ENCODE measurements around the gene PPFIA1.

The PPFIA1 gene

GRCh38 chr11:70230840-70231710 is 39.4 kb upstream of the PPFIA1 start:
- no peak for DNase-seq (ENCODE audit: low read depth, low spot score)
- no peaks in the 10 kb centered on the region for H3K9me3 ChIP-seq (ENCODE audit: low read depth, low read length)
- H3K4me3 ChIP-seq: no peak overlapping the region
- TF ChIP-seq FOXP2 (optimal IDR thresholded peaks at IDR 0.05; ENCODE audit: control extremely low read depth, extremely low read length, insufficient read depth): no peak
- no peak for TF ChIP-seq POLR2AphosphoS5 (IDR thresholded peaks at IDR 0.05; ENCODE audit: borderline replicate concordance, low read depth, low read length)
- no peak for TF ChIP-seq EZH2 (IDR thresholded peaks at IDR 0.05)
- no peak overlapping the region for H3K27ac ChIP-seq
- H3K9ac ChIP-seq (ENCODE audit: insufficient read length): no peak overlapping the region
- no peaks in the 10 kb centered on the region for H3K36me3 ChIP-seq (ENCODE audit: insufficient read depth, low read length)

DNA sequence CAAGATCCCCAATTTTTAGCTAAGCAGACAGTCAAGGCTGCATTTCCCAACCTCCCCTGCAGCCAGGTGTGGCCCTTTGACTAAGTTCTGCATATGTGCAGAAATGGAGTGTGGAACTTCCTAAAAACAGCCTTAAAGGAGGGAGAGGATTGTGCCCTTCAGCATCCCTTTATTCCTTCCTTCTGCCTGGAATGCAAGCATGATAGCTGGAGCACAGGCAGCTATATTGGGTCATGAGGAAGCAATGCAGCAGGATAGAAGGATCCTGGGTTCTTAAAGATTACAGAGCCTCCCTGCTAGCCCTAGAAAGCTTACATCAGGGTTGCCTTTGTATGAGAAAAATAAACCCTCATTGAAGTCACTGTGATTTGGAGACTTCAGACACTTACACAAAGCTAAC is 37.5 kb upstream of the PPFIA1 start:
- no peak for DNase-seq (ENCODE audit: low read depth, low spot score)
- no peak for TF ChIP-seq EZH2 (IDR thresholded peaks at IDR 0.05)
- TF ChIP-seq FOXP2 (optimal IDR thresholded peaks at IDR 0.05; ENCODE audit: control extremely low read depth, extremely low read length, insufficient read depth): no peak
- no peak for TF ChIP-seq POLR2AphosphoS5 (IDR thresholded peaks at IDR 0.05; ENCODE audit: borderline replicate concordance, low read depth, low read length)
- H3K9ac ChIP-seq (ENCODE audit: insufficient read length): no peak overlapping the region
- H3K4me3 ChIP-seq: no peak overlapping the region
- no peak overlapping the region for H3K27ac ChIP-seq
- H3K36me3 ChIP-seq (ENCODE audit: insufficient read depth, low read length): no peaks in the 10 kb centered on the region
- H3K9me3 ChIP-seq (ENCODE audit: low read depth, low read length): no peaks in the 10 kb centered on the region

- TF ChIP-seq POLR2AphosphoS5 (IDR thresholded peaks at IDR 0.05; ENCODE audit: borderline replicate concordance, low read depth, low read length) (no peak), EZH2 (IDR thresholded peaks at IDR 0.05) (no peak), FOXP2 (optimal IDR thresholded peaks at IDR 0.05; ENCODE audit: control extremely low read depth, extremely low read length, insufficient read depth) (no peak)
- Histone ChIP-seq H3K27ac (no peak overlapping the region), H3K9ac (ENCODE audit: insufficient read length) (no peak overlapping the region), H3K4me3 (no peak overlapping the region), H3K9me3 (ENCODE audit: low read depth, low read length) (no peaks in the 10 kb centered on the region), H3K36me3 (ENCODE audit: insufficient read depth, low read length) (no peaks in the 10 kb centered on the region)
- no peak for DNase-seq (ENCODE audit: low read depth, low spot score)
Measured at GRCh38 chr11:70233511-70233934, 37.0 kb upstream of the PPFIA1 start.

DNA sequence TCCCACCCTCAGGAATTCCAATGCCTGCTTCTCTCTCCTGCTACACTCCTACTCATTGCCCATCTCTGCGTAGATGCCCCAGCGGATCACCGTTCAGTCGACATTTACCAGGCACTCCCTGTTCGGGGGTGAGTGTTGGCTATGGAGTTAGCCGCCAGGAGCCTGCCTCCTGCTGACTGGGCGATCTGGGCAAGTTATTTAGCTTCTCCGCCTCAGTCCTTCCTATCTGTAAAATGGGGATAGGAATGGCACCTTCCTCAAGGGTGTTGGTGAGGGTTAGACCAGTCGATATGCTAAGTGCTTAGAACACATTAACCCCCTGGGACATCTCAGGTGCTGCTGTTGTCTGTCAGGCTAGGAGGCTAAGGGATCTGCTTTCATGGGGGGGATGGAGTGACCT is 36.5 kb upstream of the PPFIA1 start:
- Histone ChIP-seq H3K9ac (ENCODE audit: insufficient read length) (no peak overlapping the region), H3K9me3 (ENCODE audit: low read depth, low read length) (no peaks in the 10 kb centered on the region), H3K27ac (no peak overlapping the region), H3K4me3 (no peak overlapping the region), H3K36me3 (ENCODE audit: insufficient read depth, low read length) (no peaks in the 10 kb centered on the region)
- no peak for DNase-seq (ENCODE audit: low read depth, low spot score)
- TF ChIP-seq EZH2 (IDR thresholded peaks at IDR 0.05): no peak

DNA sequence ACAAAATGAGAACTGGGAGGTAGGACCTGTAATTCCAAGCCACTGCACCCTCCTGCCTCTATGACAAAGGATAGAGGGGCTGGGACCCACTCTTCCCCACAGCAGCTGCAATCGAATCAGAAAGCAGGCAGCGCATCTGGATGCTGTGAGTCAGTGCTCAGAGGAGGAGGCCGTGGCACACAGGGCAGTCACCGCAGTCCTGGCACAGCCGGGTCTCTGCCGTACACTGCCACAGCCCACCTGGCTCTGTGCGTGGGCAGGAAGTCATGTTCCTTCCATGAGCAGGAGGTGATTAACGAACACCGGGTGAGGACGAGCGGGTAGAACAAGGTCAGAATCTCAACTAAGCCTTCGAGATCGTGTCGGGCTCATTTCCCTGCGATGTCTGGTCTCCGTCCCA is 30.2 kb upstream of the PPFIA1 start:
- H3K9me3 ChIP-seq (ENCODE audit: low read depth, low read length): no peaks in the 10 kb centered on the region
- no peak for DNase-seq (ENCODE audit: low read depth, low spot score)
- no peak overlapping the region for H3K9ac ChIP-seq (ENCODE audit: insufficient read length)
- H3K27ac ChIP-seq: no peak overlapping the region
- H3K4me3 ChIP-seq: no peak overlapping the region
- TF ChIP-seq FOXP2 (optimal IDR thresholded peaks at IDR 0.05; ENCODE audit: control extremely low read depth, extremely low read length, insufficient read depth) (no peak), POLR2AphosphoS5 (IDR thresholded peaks at IDR 0.05; ENCODE audit: borderline replicate concordance, low read depth, low read length) (no peak), EZH2 (IDR thresholded peaks at IDR 0.05) (no peak)
- H3K36me3 ChIP-seq (ENCODE audit: insufficient read depth, low read length): no peaks in the 10 kb centered on the region

GRCh38 chr11:70241709-70242108 is 28.8 kb upstream of the PPFIA1 start:
- H3K36me3 ChIP-seq (ENCODE audit: insufficient read depth, low read length): no peaks in the 10 kb centered on the region
- H3K9me3 ChIP-seq (ENCODE audit: low read depth, low read length): no peaks in the 10 kb centered on the region
- H3K4me3 ChIP-seq: no peak overlapping the region
- H3K9ac ChIP-seq (ENCODE audit: insufficient read length): no peak overlapping the region
- TF ChIP-seq FOXP2 (optimal IDR thresholded peaks at IDR 0.05; ENCODE audit: control extremely low read depth, extremely low read length, insufficient read depth): no peak
- TF ChIP-seq EZH2 (IDR thresholded peaks at IDR 0.05): no peak
- TF ChIP-seq POLR2AphosphoS5 (IDR thresholded peaks at IDR 0.05; ENCODE audit: borderline replicate concordance, low read depth, low read length): no peak
- H3K27ac ChIP-seq: no peak overlapping the region
- DNase-seq (ENCODE audit: low read depth, low spot score): no peak

GRCh38 chr11:70242885-70243284 is 27.6 kb upstream of the PPFIA1 start:
- H3K9me3 ChIP-seq (ENCODE audit: low read depth, low read length): no peaks in the 10 kb centered on the region
- no peaks in the 10 kb centered on the region for H3K36me3 ChIP-seq (ENCODE audit: insufficient read depth, low read length)
- H3K9ac ChIP-seq (ENCODE audit: insufficient read length): no peak overlapping the region
- DNase-seq (ENCODE audit: low read depth, low spot score): no peak
- TF ChIP-seq FOXP2 (optimal IDR thresholded peaks at IDR 0.05; ENCODE audit: control extremely low read depth, extremely low read length, insufficient read depth): no peak
- TF ChIP-seq EZH2 (IDR thresholded peaks at IDR 0.05): no peak
- no peak for TF ChIP-seq POLR2AphosphoS5 (IDR thresholded peaks at IDR 0.05; ENCODE audit: borderline replicate concordance, low read depth, low read length)
- no peak overlapping the region for H3K4me3 ChIP-seq
- no peak overlapping the region for H3K27ac ChIP-seq

DNA sequence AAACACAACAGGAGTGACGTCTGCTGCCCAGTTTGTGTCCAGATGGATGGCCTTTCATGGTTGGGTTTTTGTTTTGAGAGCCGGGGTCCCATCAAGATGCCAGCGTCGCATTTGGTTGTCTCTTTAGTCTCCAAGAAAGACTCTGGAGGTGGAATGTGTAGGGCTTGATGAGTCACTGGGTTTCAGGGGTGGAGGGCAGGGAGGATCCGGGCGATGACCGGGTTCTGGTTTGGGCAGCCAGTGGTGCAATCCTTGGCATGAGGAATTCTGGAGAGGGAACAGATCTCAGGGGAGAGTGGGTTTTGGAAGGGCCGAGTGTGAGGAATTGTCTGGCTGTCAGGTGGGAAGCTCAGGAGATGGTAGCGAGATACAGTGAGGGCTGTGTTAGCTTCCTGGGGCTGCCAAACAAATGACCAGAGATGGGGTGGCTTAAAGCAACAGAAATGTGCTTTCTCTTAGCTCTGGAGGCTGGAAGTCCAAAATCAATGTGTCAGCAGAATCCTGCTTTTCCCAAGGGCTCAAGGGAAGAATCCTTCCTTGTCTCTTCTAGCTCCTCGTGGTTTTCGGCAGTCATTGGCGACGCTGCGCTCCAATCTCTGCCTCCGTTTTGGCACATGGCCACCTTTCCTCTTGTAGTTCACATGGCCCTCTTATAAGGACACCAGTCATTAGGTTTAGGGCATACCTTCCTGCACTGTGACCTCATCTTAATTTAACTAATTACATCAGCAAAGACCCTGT is 26.4 kb upstream of the PPFIA1 start:
- Histone ChIP-seq H3K36me3 (ENCODE audit: insufficient read depth, low read length) (no peaks in the 10 kb centered on the region), H3K9ac (ENCODE audit: insufficient read length) (no peak overlapping the region), H3K4me3 (no peak overlapping the region), H3K9me3 (ENCODE audit: low read depth, low read length) (no peaks in the 10 kb centered on the region), H3K27ac (no peak overlapping the region)
- TF ChIP-seq FOXP2 (optimal IDR thresholded peaks at IDR 0.05; ENCODE audit: control extremely low read depth, extremely low read length, insufficient read depth) (no peak), POLR2AphosphoS5 (IDR thresholded peaks at IDR 0.05; ENCODE audit: borderline replicate concordance, low read depth, low read length) (no peak), EZH2 (IDR thresholded peaks at IDR 0.05) (no peak)
- DNase-seq (ENCODE audit: low read depth, low spot score): no peak

Data from SK-N-MC (cell line).